ENCODE measurements around the gene CCL21.

- no peak for TF ChIP-seq CTCF (IDR thresholded peaks at IDR 0.05)
- TF ChIP-seq POLR2A (IDR thresholded peaks at IDR 0.05): no peak
- TF ChIP-seq POLR2AphosphoS5 (IDR thresholded peaks at IDR 0.05): no peak
These were observed 27.8 kb upstream of the CCL21 start for GRCh38 chr9:34737677-34738260.

All from upper lobe of left lung (tissue), 4 donors.